H1 (cell line): ENCODE measurements around the gene TOP2A. TPM values are rescaled to one million over a fixed set of nuclear protein-coding genes. Genes with fewer than 3 reads are reported as not detected.
A peak's percentile ranks its signal among the peaks of the same experiment; 100 is the strongest.

ENCODE experiments used
- CTCF ChIA-PET: fragments of 300-600 bp; sonication (Branson Sonifier 250); formaldehyde crosslinking; loops from one replicate; lab custom pipeline; 2021; ENCODE audit not compliant: partially characterized antibody; lab: Charles Lee
- POLR2A ChIA-PET: fragments of 300-600 bp; sonication (Branson Sonifier 250); formaldehyde crosslinking; loops from one replicate; lab custom pipeline; 2021; ENCODE audit warnings: inconsistent platforms; ENCODE audit not compliant: partially characterized antibody; lab: Charles Lee
- DNase-seq, 2 experiments: peaks; one replicate each; pipeline versions ENCODE4 v3.0.0 to v3.0.0-alpha.2; 2010 to 2022; ENCODE audit warnings: low spot score in 2 of 2, low read depth in 1 of 2, mixed read lengths in 1 of 2
- FAIRE-seq: peaks from 2 replicates; lab custom pipeline; 2011; peaks lifted over from hg19 to GRCh38; lab: Jason Lieb, UNC
- H2AFZ ChIP-seq: 2 replicates; pipeline ENCODE4 v1.8.1; 2012; ENCODE audit warnings: low read length, inconsistent platforms
- H2AK5ac ChIP-seq: 2 replicates; pipeline ENCODE4 v1.6.1; 2013; ENCODE audit warnings: low read depth, low read length
- H2BK120ac ChIP-seq: replicated peaks from 2 replicates; pipeline ENCODE3; 2013; ENCODE audit warnings: low read depth, low read length, inconsistent platforms
- H2BK12ac ChIP-seq: 2 replicates; pipeline ENCODE4 v1.6.1; 2013; ENCODE audit warnings: low read depth, low read length
- H2BK15ac ChIP-seq: 2 replicates; pipeline ENCODE4 v1.6.1; 2013; ENCODE audit warnings: low read length
- H2BK20ac ChIP-seq: 2 replicates; pipeline ENCODE4 v1.6.1; 2013; ENCODE audit warnings: low read length
- H2BK5ac ChIP-seq: 2 replicates; pipeline ENCODE4 v1.6.1; 2013; ENCODE audit warnings: low read depth, low read length
- H3K14ac ChIP-seq: 2 replicates; pipeline ENCODE4 v1.6.1; 2013; ENCODE audit warnings: inconsistent platforms; ENCODE audit not compliant: insufficient read length
- H3K18ac ChIP-seq: 2 replicates; pipeline ENCODE4 v1.6.1; 2013; ENCODE audit warnings: low read length; ENCODE audit errors: extremely low read depth
- H3K23ac ChIP-seq: 2 replicates; pipeline ENCODE4 v1.6.1; 2013; ENCODE audit warnings: inconsistent platforms; ENCODE audit not compliant: insufficient read length
- H3K23me2 ChIP-seq: 2 replicates; pipeline ENCODE4 v1.6.1; 2013; ENCODE audit warnings: low read depth, low read length
- H3K27ac ChIP-seq: 2 replicates; pipeline ENCODE4 v1.6.1; 2011; ENCODE audit warnings: low read depth, low read length, inconsistent platforms
- H3K27me3 ChIP-seq, 4 experiments: replicated peaks in 1 of 4; 1 replicate in 1 of 4; 2 replicates in 3 of 4; pipeline versions ENCODE4 v1.6.1 to v1.8.1; 2011 to 2013; ENCODE audit warnings: low read length in 3 of 4, mild to moderate bottlenecking in 3 of 4, inconsistent platforms in 2 of 4, mixed read lengths in 2 of 4, moderate library complexity in 1 of 4; ENCODE audit not compliant: control insufficient read depth in 3 of 4, insufficient read depth in 3 of 4; ENCODE audit errors: extremely low read depth in 1 of 4
- H3K36me3 ChIP-seq, 4 experiments: 2 replicates each; pipeline versions ENCODE4 v1.6.1 to v1.8.1; 2011 to 2013; ENCODE audit warnings: mild to moderate bottlenecking in 4 of 4, low read length in 3 of 4, moderate library complexity in 2 of 4, control low read depth in 1 of 4, inconsistent platforms in 1 of 4; ENCODE audit not compliant: insufficient read depth in 4 of 4, control insufficient read depth in 2 of 4
- H3K4ac ChIP-seq: replicated peaks from 2 replicates; pipeline ENCODE3; 2013; ENCODE audit warnings: low read length, low read depth, mixed read lengths, inconsistent platforms; ENCODE audit not compliant: insufficient read length
- H3K4me1 ChIP-seq, 4 experiments: replicated peaks in 1 of 4; 1 replicate in 1 of 4; 2 replicates in 3 of 4; pipeline versions ENCODE4 v1.6.1 to v1.8.1; 2011 to 2013; ENCODE audit warnings: low read length in 3 of 4, inconsistent platforms in 2 of 4, mixed read lengths in 1 of 4; ENCODE audit not compliant: insufficient read depth in 4 of 4, control insufficient read depth in 3 of 4
- H3K4me2 ChIP-seq, 2 experiments: 2 replicates each; pipeline versions ENCODE4 v1.6.1 to v1.8.1; 2011 to 2013; ENCODE audit warnings: low read depth in 2 of 2, low read length in 2 of 2, control low read depth in 1 of 2, inconsistent platforms in 1 of 2, mild to moderate bottlenecking in 1 of 2; ENCODE audit not compliant: insufficient read depth in 1 of 2
- H3K4me3 ChIP-seq, 4 experiments: fragments of 200-600, 300-600 bp in 1 of 4; sonication (generic), shearing (Covaris generic), sonication (Bioruptor Twin) in 1 of 4; 2 replicates each; pipeline versions ENCODE4 v1.5.1 to v1.8.1; 2011 to 2016; ENCODE audit warnings: low read length in 4 of 4, low read depth in 3 of 4, control low read depth in 2 of 4, inconsistent platforms in 2 of 4, mild to moderate bottlenecking in 2 of 4, mixed read lengths in 1 of 4, moderate library complexity in 1 of 4; ENCODE audit not compliant: insufficient read depth in 2 of 4; ENCODE audit errors: extremely low read depth in 1 of 4
- H3K56ac ChIP-seq: replicated peaks from 2 replicates; pipeline ENCODE3; 2013; ENCODE audit warnings: low read depth, mild to moderate bottlenecking, mixed read lengths, low read length, inconsistent platforms; ENCODE audit not compliant: insufficient read length
- H3K79me1 ChIP-seq: 2 replicates; pipeline ENCODE4 v1.6.1; 2013; ENCODE audit warnings: low read depth, low read length, control low read depth
- H3K79me2 ChIP-seq, 2 experiments: 2 replicates each; pipeline versions ENCODE4 v1.6.1 to v1.8.1; 2012 to 2013; ENCODE audit warnings: low read length in 2 of 2, mild to moderate bottlenecking in 2 of 2, inconsistent platforms in 1 of 2; ENCODE audit not compliant: insufficient read depth in 2 of 2, control insufficient read depth in 1 of 2
- H3K9ac ChIP-seq, 4 experiments: replicated peaks in 1 of 4; 1 replicate in 1 of 4; 2 replicates in 3 of 4; pipeline versions ENCODE4 v1.6.1 to v1.8.1; 2011 to 2013; ENCODE audit warnings: low read depth in 3 of 4, low read length in 3 of 4, control low read depth in 2 of 4, mild to moderate bottlenecking in 2 of 4, moderate library complexity in 2 of 4, inconsistent platforms in 1 of 4; ENCODE audit errors: extremely low read depth in 1 of 4
- H3K9me3 ChIP-seq, 2 experiments: 2 replicates each; pipeline versions ENCODE4 v1.6.1 to v1.8.1; 2012 to 2013; ENCODE audit warnings: mild to moderate bottlenecking in 2 of 2, moderate library complexity in 2 of 2, control low read depth in 1 of 2, inconsistent platforms in 1 of 2, low read depth in 1 of 2, low read length in 1 of 2, mixed read lengths in 1 of 2; ENCODE audit not compliant: insufficient read depth in 2 of 2
- H4K20me1 ChIP-seq, 2 experiments: replicated peaks in 1 of 2; 2 replicates each; pipeline versions ENCODE3 to v1.8.1; 2011 to 2013; ENCODE audit warnings: inconsistent platforms in 2 of 2, low read length in 2 of 2, mild to moderate bottlenecking in 1 of 2; ENCODE audit not compliant: insufficient read depth in 2 of 2, control insufficient read depth in 1 of 2
- H4K5ac ChIP-seq: 2 replicates; pipeline ENCODE4 v1.6.1; 2013; ENCODE audit warnings: low read length, low read depth, mixed read lengths, inconsistent platforms; ENCODE audit not compliant: insufficient read length
- H4K8ac ChIP-seq: 2 replicates; pipeline ENCODE4 v1.8.0; 2013; ENCODE audit warnings: mild to moderate bottlenecking, moderate library complexity, low read length, inconsistent platforms; ENCODE audit not compliant: insufficient read depth; ENCODE audit errors: extremely low read depth
- H4K91ac ChIP-seq: replicated peaks from 2 replicates; pipeline ENCODE3; 2013; ENCODE audit warnings: low read length, mixed read lengths, inconsistent platforms; ENCODE audit not compliant: insufficient read length
- KDM1A ChIP-seq: fragments of 200-600, 300-600 bp; sonication (generic); IDR thresholded peaks from 2 replicates; pipeline ENCODE4 v1.7.1; 2016; ENCODE audit warnings: mild to moderate bottlenecking, low read length, borderline replicate concordance
- SP4 ChIP-seq: IDR thresholded peaks from 2 replicates; pipeline ENCODE4 v1.6.1; 2012; ENCODE audit warnings: low read length, inconsistent platforms
- WGBS, 2 experiments: shearing (Covaris generic) in 1 of 2; methylation state at CpG; one replicate each; pipeline versions ENCODE4 v1.1.6 to v1.1.7; 2013 to 2015; ENCODE audit warnings: low lambda C conversion rate in 2 of 2, mixed read lengths in 2 of 2, inconsistent platforms in 1 of 2, low coverage in 1 of 2, missing lambda C conversion rate in 1 of 2; ENCODE audit not compliant: insufficient replicate concordance in 2 of 2, insufficient coverage in 1 of 2, insufficient read length in 1 of 2; ENCODE audit errors: extremely low coverage in 1 of 2, missing lambda C conversion rate in 1 of 2; 5-methylcytosine and 5-hydroxymethylcytosine counted together
- polyA plus RNA-seq, 7 experiments: library from polyadenylated mRNA; depleted of rRNA in 3 of 7; stranded (reverse) in 5 of 7; unstranded in 2 of 7; fragments of >200 nt in 5 of 7; fragments of 200-250 nt in 2 of 7; gene quantifications; 1 replicate in 5 of 7; 2 replicates in 1 of 7; 4 replicates in 1 of 7; pipeline versions ENCODE4 v1.2.1 to v1.2.3, GENCODE V29; 2011 to 2013; ENCODE audit warnings: missing spikeins in 2 of 7, mixed read lengths in 2 of 7
- total RNA-seq: library from RNA; stranded (reverse); fragmentation: NEBNext Ultra II Directional; extraction: Animal tissue kit (Norgen Biotek cat#: 25700); gene quantifications from 2 replicates; pipeline ENCODE4 v1.2.1, GENCODE V29; 2021

The TOP2A gene
- total and polyA plus RNA-seq, 2 of the 8 experiments (the other 6 are each of a cell fraction or from before 2014, with no cell fraction given): 83.1 to 291 TPM

DNA sequence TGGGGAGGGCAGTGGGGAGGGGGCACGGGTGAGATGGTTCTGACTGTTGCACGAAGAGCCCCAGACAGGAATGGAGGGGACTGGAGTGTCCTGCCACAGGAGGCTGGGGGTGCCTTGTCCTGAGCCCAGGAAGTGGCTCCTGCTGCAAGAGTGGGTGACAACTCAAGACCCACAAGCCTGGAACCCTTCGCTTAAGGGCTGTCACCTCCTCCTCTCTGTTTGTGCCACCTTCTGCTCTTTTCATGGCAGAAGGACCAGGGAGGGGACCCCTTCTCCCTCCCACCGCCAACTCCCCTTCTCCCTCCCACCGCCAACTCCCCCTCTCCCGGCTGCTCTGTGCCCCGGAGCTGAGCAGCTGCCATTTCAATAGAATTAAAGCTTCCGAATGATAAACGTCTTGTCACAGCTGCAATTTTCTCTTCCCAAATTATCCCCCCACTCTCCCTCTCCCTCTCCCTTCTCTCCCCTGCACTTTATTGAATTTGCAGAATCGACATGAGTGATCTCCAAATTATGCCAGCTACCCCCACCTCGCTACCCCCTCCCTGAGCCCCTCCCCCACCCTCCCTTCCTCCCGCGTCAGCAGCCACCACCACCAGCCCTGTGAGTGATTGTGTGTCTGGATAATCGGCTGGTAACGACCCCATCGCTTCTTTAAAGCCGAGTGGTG, 66.9 kb downstream of the TOP2A start:
- peaks cover 4% of the 10 kb centered on the region; the same call in 1 of the 2 replicates for H3K23me2 ChIP-seq
- no peaks in the 10 kb centered on the region; a peak in 1 of 4 replicates for H3K79me2 ChIP-seq
- H2AFZ ChIP-seq: no peak overlapping the region
- POLR2A ChIA-PET: interaction anchor here (0.9 to 27.8 kb wide), 3 partner anchors 10 to 48 kb away, joined by 3 to 570 read pairs (median 3); partner anchors contain the start of genes CDC6 and RARA
- H3K4me2 ChIP-seq: peak overlapping the region; percentile 18 to 39; a peak in 3 of 4 replicates
- H3K27ac ChIP-seq: no peak overlapping the region
- no peak overlapping the region for H4K8ac ChIP-seq
- H3K56ac ChIP-seq: no peak overlapping the region
- H2AK5ac ChIP-seq: no peak overlapping the region
- no peak overlapping the region for H3K14ac ChIP-seq
- TF ChIP-seq SP4 (no peak), KDM1A (peak; percentile 43; the same call in 1 of the 2 replicates)
- no peak overlapping the region for H3K23ac ChIP-seq
- H3K79me1 ChIP-seq: peaks cover 5% of the 10 kb centered on the region; the same call in 1 of the 2 replicates
- H4K20me1 ChIP-seq: peaks cover 23 to 41% of the 10 kb centered on the region in 2 experiments
- H2BK12ac ChIP-seq: no peak overlapping the region
- H2BK15ac ChIP-seq: no peak overlapping the region
- H3K4me1 ChIP-seq: peaks cover 10 to 48% (median 39%) of the 10 kb centered on the region in 4 experiments
- DNase-seq (no peak), FAIRE-seq (no peak)
- H4K91ac ChIP-seq: no peak overlapping the region
- H2BK20ac ChIP-seq: no peak overlapping the region
- no peaks in the 10 kb centered on the region for H3K9me3 ChIP-seq
- 49% methylated on average over 2 of the region's 17 CpGs; no CpG with 5 or more reads in 1 of the 2 experiments for WGBS, 2 experiments
- H2BK120ac ChIP-seq: no peak overlapping the region
- CTCF ChIA-PET: interaction anchor here (1.0 to 30.8 kb wide), 3 partner anchors 12 to 208 kb away, joined by 3 to 1198 read pairs (median 3); partner anchors contain the start of gene RARA
- H2BK5ac ChIP-seq: no peak overlapping the region
- no peak overlapping the region for H3K4ac ChIP-seq
- no peaks in the 10 kb centered on the region; a peak in 1 of 8 replicates for H3K36me3 ChIP-seq
- H3K4me3 ChIP-seq: no peak overlapping the region
- no peak overlapping the region for H3K9ac ChIP-seq
- H3K18ac ChIP-seq: no peak overlapping the region; the same call in 1 of the 2 replicates
- no peak overlapping the region for H4K5ac ChIP-seq
- H3K27me3 ChIP-seq: peaks cover 2 to 37% (median 29%) of the 10 kb centered on the region in 4 experiments
